Stimulated activated CD4-positive, alpha-beta T cell treated with anti-CD3 and anti-CD28 coated beads, Interleukin-1b, Interleukin-23, amount 100 ng/mL, for 4 hours (primary cell): ENCODE results near the gene SCYL3.
"Not testable (repeated sequence)": the region's sequence is repeated elsewhere in the genome, so short reads cannot be mapped to it uniquely, and the experiment has no call there.

Source experiments
- DNase-seq, 2 donors: peaks; one replicate each; pipeline ENCODE4 v3.0.0-alpha.2; 2020; ENCODE audit warnings: low read depth in 2 of 2

Gene SCYL3

GRCh38 chr1:169816617-169817016 is 77.1 kb downstream of the SCYL3 start:
- no peak for DNase-seq

GRCh38 chr1:169814265-169814664 is 79.4 kb downstream of the SCYL3 start:
- no peak for DNase-seq

GRCh38 chr1:169812131-169812530 is 81.6 kb downstream of the SCYL3 start:
- DNase-seq = no peak

GRCh38 chr1:169811418-169812035 is 82.2 kb downstream of the SCYL3 start:
- DNase-seq = not testable (repeated sequence)

GRCh38 chr1:169809370-169810095 is 84.2 kb downstream of the SCYL3 start:
- peak in 1 of 2 donors; percentile 21 for DNase-seq

GRCh38 chr1:169804941-169805340 is 88.8 kb downstream of the SCYL3 start:
- no peak for DNase-seq

- no peak for DNase-seq
Observed at GRCh38 chr1:169802888-169803287, 90.8 kb downstream of the SCYL3 start.
